ENCODE results near the gene ZMYND8. TPM values are rescaled to one million over a fixed set of nuclear protein-coding genes. Genes with fewer than 3 reads are reported as not detected.
A peak's percentile ranks its signal among the peaks of the same experiment; 100 is the strongest.

ZMYND8 gene
- total and polyA plus RNA-seq, 10 of the 15 experiments (the other 5 are each of a cell fraction or from before 2014, with no cell fraction given) = 12.9 to 54.8 (median 23.1) TPM

- Histone ChIP-seq H3K4me3 (no peak overlapping the region), H3K27me3 (replicated peaks in 1 of 2; ENCODE audit: control insufficient read depth in 2 of 2, insufficient read depth in 2 of 2, low read length in 1 of 2) (no peaks in the 10 kb centered on the region), H4K20me1 (ENCODE audit: control insufficient read depth, insufficient read depth) (no peaks in the 10 kb centered on the region), H3K4me1 (ENCODE audit: control insufficient read depth, insufficient read depth, low read length) (peaks cover 52% of the 10 kb centered on the region), H2AFZ (ENCODE audit: control insufficient read depth, low read depth, low read length) (no peak overlapping the region), H3K27ac (ENCODE audit: control insufficient read depth, insufficient read depth) (peak overlapping the region; percentile 93), H3K9me3 (replicated peaks; ENCODE audit: control insufficient read depth, insufficient read depth, low read length) (no peaks in the 10 kb centered on the region), H3K4me2 (ENCODE audit: control insufficient read depth, insufficient read depth) (peak overlapping the region; percentile 88), H3K9ac (ENCODE audit: control insufficient read depth, insufficient read depth, low read length) (peak overlapping the region; percentile 72), H3K79me2 (ENCODE audit: control insufficient read depth, insufficient read depth, low read length) (peaks cover 62% of the 10 kb centered on the region), H3K36me3 (ENCODE audit: control insufficient read depth in 2 of 2, insufficient read depth in 2 of 2, low read length in 1 of 2) (peaks cover 19 to 23% of the 10 kb centered on the region in 2 experiments)
- in situ Hi-C loops (cut with MboI) (no loop called here), intact Hi-C loops (cut with micrococcal nuclease; ENCODE audit: unreplicated experiment) (loop anchor here (5.0 kb wide), 1 partner anchor 239 kb away; the partner anchor contains the start of gene NCOA3)
- CTCF ChIA-PET = interaction anchor here (0.6 to 10.1 kb wide), 12 partner anchors 11 to 357 kb away, joined by 3 to 148 read pairs (median 4); partner anchors contain the start of gene ZMYND8
- SMC1A ChIA-PET (ENCODE audit: uncharacterized antibody, unreplicated experiment) = interaction anchor here (1.0 to 4.8 kb wide), 16 partner anchors 9 to 241 kb away, joined by 3 to 123 read pairs (median 6); partner anchors contain the start of gene NCOA3
- DNase-seq (ENCODE audit: low read depth, low spot score) (peak; percentile 45), FAIRE-seq (no peak), ATAC-seq (peak; percentile 60)
- BruUV-seq (replicated peaks) = no TSS peak
- POLR2A ChIA-PET = interaction anchor here (0.9 to 2.4 kb wide), 4 partner anchors 10 to 144 kb away, joined by 3 to 28 read pairs (median 17); partner anchors contain the start of gene ZMYND8
- RAD21 ChIA-PET (ENCODE audit: unreplicated experiment) = interaction anchor here (1.2 to 4.9 kb wide), 14 partner anchors 9 to 230 kb away, joined by 3 to 70 read pairs (median 6); partner anchors contain the start of gene ZMYND8
- WGBS (ENCODE audit: insufficient coverage, insufficient replicate concordance, low lambda C conversion rate, missing lambda C conversion rate) = 25% methylated on average over 5 of the region's 5 CpGs
- TF ChIP-seq ZNF687 (IDR thresholded peaks at IDR 0.05) = peak; percentile 59; the same call in 1 of the 2 replicates
- TF ChIP-seq BCL11A (IDR thresholded peaks at IDR 0.05; ENCODE audit: low read depth, low read length) = 0 out of 2 replicates have a peak, but pooled peaks have one; percentile 25
- no peak for TF ChIP-seq SREBF1 (IDR thresholded peaks at IDR 0.05; ENCODE audit: low read length)
- peak in 1 of 2 experiments; percentile 4; a peak in 1 of 4 replicates for TF ChIP-seq BHLHE40 (IDR thresholded peaks at IDR 0.05; ENCODE audit: borderline replicate concordance in 1 of 2, low read depth in 2 of 2, low read length in 1 of 2)
- no peak for TF ChIP-seq CREM (IDR thresholded peaks at IDR 0.05; ENCODE audit: low read depth)
- TF ChIP-seq MTA2 (IDR thresholded peaks at IDR 0.05; ENCODE audit: low read depth) = peak; percentile 30; the same call in 1 of the 2 replicates
- TF ChIP-seq RBBP5 (conservative IDR thresholded peaks at IDR 0.05) = no peak
- 0 out of 2 replicates have a peak, but pooled peaks have one; percentile 41 for TF ChIP-seq MLLT1 (IDR thresholded peaks at IDR 0.05)
- no peak for TF ChIP-seq CEBPB (IDR thresholded peaks at IDR 0.05; ENCODE audit: borderline replicate concordance in 1 of 2, low read depth in 2 of 2, low read length in 2 of 2)
- peak; percentile 52; the same call in 1 of the 2 replicates for TF ChIP-seq IKZF1 (conservative IDR thresholded peaks at IDR 0.05)
- TF ChIP-seq ZNF592 (IDR thresholded peaks at IDR 0.05) = 0 out of 2 replicates have a peak, but pooled peaks have one; percentile 12
- TF ChIP-seq BMI1 (IDR thresholded peaks at IDR 0.05; ENCODE audit: borderline replicate concordance) = no peak
- TF ChIP-seq ESRRA (IDR thresholded peaks at IDR 0.05; ENCODE audit: low read length) = no peak
These were observed 92.9 kb downstream of the ZMYND8 start for GRCh38 chr20:47263465-47264084.

Measured in GM12878 (cell line).